SKM-1 treated with dmso at 0.1 percent for 144 hours (cell line): ENCODE results near the gene ICAM1.

Experiments used
- DNase-seq: peaks from one replicate; lab custom pipeline; 2025; ENCODE audit not compliant: unreplicated experiment; lab: John Stamatoyannopoulos, UW

ICAM1 gene

GRCh38 chr19:10292789-10293636, 22.1 kb downstream of the ICAM1 start:
- no peak for DNase-seq

- no peak for DNase-seq
Observed at GRCh38 chr19:10293637-10294367, 22.9 kb downstream of the ICAM1 start.

DNA sequence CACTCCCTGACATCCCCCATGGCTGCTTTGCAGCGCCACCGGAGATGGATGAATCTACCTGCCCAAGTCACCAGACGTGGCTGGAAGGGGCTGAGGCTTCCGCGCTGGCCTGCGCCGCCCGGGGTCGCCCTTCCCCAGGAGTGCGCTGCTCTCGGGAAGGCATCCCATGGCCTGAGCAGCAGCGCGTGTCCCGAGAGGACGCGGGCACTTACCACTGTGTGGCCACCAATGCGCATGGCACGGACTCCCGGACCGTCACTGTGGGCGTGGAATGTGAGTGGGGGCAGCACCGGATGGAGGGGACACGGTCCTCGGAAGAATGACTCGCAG, 23.4 kb downstream of the ICAM1 start:
- DNase-seq = no peak

- no peak for DNase-seq
Observed at GRCh38 chr19:10295305-10295846, 24.5 kb downstream of the ICAM1 start.

DNA sequence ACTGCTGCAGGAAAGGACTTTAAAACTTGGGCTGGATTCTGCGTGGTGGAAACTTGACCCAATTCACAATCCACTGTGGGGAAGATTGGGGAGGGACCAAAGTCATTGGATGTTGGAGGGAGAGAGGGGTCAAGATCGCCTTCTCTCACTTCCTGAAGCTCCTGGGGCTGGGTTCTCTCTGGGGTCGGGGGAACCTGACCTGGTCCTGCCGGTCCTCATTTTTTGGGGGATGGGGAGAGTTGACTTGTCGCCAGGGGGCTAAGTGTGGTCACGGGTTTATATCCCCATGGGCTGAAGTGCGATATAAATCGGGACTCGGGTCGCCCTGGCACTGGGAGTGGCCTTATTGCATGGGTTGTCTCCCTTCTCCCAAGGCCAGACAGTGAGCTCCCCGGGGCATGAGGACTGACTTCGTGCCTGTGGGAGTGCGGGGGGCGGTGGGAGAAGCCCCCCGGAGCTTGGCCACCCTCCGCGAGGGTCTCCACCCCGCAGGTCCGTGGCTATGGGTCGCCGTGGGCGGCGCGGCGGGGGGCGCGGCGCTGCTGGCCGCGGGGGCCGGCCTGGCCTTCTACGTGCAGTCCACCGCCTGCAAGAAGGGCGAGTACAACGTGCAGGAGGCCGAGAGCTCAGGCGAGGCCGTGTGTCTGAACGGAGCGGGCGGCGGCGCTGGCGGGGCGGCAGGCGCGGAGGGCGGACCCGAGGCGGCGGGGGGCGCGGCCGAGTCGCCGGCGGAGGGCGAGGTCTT, 25.1 kb downstream of the ICAM1 start:
- no peak for DNase-seq

GRCh38 chr19:10299545-10300458, 28.9 kb downstream of the ICAM1 start:
- peak; percentile 67 for DNase-seq

GRCh38 chr19:10305139-10305806, 34.4 kb downstream of the ICAM1 start:
- peak; percentile 52 for DNase-seq

GRCh38 chr19:10306327-10306726, 35.4 kb downstream of the ICAM1 start:
- no peak for DNase-seq

DNA sequence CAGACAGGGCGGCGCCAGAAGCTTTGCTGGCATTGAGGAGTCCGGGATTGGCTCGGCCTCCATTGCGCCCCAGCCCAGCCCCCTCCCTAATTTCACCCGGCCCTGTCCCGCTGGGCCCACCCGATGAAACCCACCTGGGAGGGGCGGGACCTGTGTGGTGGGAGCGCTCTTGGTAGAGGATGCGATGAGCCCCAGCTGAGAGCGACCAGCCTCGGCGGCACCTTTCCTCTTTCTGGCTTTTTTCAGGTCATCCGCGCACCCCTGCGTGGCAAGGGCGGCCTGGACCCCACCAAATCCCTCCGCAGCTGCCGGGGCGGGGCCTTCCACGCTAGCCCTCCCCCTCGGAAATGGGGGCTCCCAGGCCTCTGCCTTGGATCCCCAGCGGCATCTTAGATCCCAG, 38.5 kb downstream of the ICAM1 start, which contains the start of gene ZGLP1:
Gene ZGLP1 (minus strand): TSS at position 393 of the 400 bp plus-strand sequence.
- DNase-seq = no peak

DNA sequence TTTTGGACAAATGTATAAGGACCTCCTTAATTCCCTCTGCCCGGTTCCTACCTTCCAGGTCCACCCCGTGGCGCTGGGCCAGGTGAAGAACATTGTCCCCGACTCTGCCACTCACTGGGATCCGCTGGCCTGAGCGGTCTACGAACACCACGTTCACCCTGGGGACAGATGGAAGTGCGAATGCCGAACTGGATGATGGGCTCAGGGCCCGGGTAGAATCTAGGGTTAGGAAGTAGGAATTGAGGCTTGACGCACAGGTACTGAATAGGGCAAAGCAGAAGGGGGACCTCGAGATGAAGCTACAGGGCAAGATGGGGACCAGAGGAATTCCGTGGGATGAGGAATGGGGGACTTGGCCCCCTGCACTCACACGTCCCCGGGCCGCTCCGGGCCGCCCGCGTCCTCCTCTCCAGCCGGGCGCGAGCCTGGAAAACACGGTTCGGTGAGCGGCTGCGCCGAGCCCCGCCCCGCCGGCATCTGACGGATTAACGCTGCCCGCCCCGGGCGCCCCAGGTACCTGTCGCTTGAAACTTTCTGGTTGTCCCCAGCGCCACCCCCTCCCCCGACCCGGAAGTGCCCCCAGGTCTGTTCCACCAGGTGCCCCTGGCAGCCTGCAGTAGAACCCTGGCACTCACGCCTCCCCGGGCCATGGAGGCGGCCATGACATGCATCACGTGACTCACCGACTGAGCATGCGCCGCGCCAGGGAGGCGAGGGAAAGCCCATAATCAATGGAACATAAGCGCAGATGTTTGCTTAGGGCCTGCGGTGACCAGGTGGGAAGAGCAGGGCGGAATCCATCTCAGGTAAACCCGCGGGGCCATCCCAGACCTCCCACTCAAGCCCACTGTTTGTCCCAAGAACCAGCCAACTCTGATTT, 44.7 kb downstream of the ICAM1 start, which contains the start of gene FDX2:
Gene FDX2 (minus strand): TSS at position 681 of the 880 bp plus-strand sequence. CDS start 19 bp downstream, at position 662.
- peak; percentile 49 for DNase-seq

DNA sequence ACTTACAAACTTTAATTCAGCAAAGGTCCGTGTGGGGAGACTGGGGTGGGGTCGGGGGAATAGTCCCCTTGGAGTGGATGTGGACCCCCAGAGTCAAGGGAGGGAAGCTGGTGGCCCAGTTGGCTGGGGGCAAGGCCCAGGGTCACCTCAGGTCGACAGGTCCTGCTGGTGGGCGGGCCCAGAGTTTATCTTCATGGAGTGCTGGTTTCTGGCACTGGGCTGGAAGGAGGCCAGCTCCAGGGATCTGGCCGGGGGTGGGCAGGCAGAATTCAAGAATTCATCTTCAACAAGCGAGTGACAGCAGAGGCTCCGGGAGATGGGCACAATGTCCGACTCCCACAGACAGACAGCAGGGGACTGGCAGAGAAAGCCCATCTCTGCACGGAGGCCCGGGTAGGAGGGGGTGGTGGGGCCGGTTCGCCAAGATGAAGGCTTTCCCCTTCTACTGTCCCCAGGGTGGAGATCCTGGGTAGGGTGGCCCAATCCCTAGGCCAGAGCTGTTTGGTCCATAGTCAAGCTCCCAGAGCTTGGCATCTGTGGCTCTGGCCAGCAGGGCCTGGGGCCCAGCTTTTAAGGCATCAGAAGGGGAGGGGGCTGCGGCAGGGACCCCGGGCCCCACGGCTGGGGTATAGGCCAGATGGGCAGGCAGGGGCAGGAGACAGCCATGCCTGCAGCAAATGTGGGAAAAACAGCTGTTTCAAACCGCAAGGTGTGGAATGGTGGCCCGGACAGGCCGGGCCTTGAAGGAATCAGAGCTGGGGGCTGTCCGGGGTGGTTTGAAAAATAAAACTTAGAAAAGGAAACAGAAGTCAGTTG, 45.5 kb downstream of the ICAM1 start:
- no peak for DNase-seq

- DNase-seq = no peak
Observed at GRCh38 chr19:10317045-10317856, 46.3 kb downstream of the ICAM1 start.

DNA sequence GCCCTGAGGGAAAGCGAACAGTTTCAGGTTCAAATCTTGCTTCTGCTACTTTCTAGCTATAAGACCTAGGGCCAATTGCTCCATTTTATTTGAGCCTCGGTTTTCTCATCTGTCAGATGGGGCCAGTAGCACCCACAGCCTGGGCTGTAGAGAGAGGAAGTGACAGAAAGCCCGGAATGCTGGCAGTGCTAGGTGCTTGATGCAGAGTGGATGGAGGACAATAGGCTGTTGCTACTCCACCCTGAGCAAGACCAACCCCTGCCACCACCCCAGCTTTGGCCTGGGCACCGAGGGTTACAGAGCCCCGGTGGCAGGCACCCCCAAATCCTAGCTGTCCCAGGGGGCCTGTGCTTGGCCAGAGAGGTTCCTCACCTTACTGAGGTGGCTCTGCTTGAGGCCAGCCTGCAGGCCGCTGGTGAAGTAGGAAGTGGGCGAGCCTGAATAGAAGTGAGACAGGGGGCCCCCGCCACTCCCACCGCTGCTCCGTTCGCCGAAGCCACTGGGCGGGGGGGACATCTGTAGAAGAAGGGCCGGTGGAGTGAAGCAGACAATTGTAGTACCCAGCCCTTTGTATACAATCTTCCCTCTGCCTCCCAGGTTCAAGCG, 47.0 kb downstream of the ICAM1 start:
- DNase-seq = no peak

DNA sequence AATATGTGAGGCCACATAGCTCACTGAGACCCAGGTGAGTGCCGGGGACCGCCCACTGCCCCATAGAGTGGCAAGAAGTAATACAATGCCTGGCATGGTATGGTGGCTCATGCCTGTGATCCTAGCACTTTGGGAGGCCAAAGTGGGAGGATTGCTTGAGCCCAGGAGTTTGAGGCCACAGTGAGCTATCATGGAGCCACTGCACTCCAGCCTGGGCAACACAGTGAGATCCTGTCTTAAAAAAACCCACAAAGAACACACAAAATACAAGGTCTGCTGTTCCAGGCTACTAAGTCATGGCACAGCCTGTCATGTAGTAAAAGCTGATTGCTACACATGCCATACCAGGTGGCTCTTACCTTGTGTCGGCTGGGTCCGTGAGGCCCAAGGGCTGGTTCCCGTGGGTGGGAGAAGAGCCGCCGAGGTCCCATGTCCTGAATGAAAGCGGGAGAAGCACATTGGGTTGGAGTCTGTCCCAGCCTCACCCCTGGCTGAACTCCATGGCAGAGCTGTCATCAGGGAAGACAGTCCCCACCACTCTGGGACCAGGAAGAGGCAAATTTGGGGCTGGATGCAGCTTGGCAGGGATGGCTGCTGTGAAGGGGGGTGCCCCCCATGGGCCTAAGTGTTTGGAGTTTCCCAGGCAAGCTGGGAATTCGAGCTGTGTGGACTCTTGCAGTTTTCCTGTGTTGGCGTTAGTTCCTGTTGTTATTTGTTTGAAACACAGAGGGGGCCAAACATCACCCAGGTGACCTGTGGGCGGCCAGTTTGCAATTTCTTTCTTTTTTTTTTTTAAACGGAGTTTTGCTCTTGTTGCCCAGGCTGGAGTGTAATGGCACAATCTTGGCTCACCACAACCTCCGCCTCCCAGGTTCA, 48.1 kb downstream of the ICAM1 start:
- DNase-seq = no peak

- no peak for DNase-seq
Observed at GRCh38 chr19:10320602-10321416, 49.9 kb downstream of the ICAM1 start.
